HepG2 (cell line): ENCODE results near the gene PDE9A. TPM values are rescaled to one million over a fixed set of nuclear protein-coding genes. Genes with fewer than 3 reads are reported as not detected.

Experiments
- CREM ChIP-seq, 2 experiments: sonication (generic) in 1 of 2; formaldehyde crosslinking in 1 of 2; IDR thresholded peaks; 2 replicates each; pipeline versions ENCODE4 v1.4.0 to v1.6.1; 2016 to 2020; ENCODE audit warnings: antibody characterized with exemption in 1 of 2, mild to moderate bottlenecking in 1 of 2, missing genetic modification reagents in 1 of 2
- DR1 ChIP-seq: sonication (generic); formaldehyde crosslinking; IDR thresholded peaks from 2 replicates; pipeline ENCODE4 v1.8.0; 2021; ENCODE audit warnings: mild to moderate bottlenecking, missing genetic modification reagents, inconsistent platforms
- GPN1 ChIP-seq: sonication (generic); formaldehyde crosslinking; IDR thresholded peaks from 2 replicates; pipeline ENCODE4 v1.5.1; 2020; ENCODE audit warnings: missing genetic modification reagents, borderline replicate concordance
- HNF1A ChIP-seq, 2 experiments: sonication (generic) in 1 of 2; formaldehyde crosslinking in 1 of 2; IDR thresholded peaks; 2 replicates each; pipeline versions ENCODE4 v1.4.0 to v1.6.1; 2016 to 2020; ENCODE audit warnings: borderline replicate concordance in 1 of 2, low read depth in 1 of 2, mild to moderate bottlenecking in 1 of 2, missing genetic modification reagents in 1 of 2
- KLF6 ChIP-seq: IDR thresholded peaks from 2 replicates; pipeline ENCODE4 v1.8.0; 2016; ENCODE audit warnings: missing biosample characterization, missing genetic modification reagents
- MATR3 ChIP-seq: sonication (generic); formaldehyde crosslinking; IDR thresholded peaks from 2 replicates; pipeline ENCODE4 v1.4.0; 2020; ENCODE audit warnings: missing genetic modification reagents
- MEIS1 ChIP-seq: sonication (generic); formaldehyde crosslinking; IDR thresholded peaks from 2 replicates; pipeline ENCODE4 v1.9.0; 2021; ENCODE audit warnings: mild to moderate bottlenecking, missing genetic modification reagents, moderate library complexity, borderline replicate concordance
- PRMT3 ChIP-seq: sonication (generic); formaldehyde crosslinking; IDR thresholded peaks from 2 replicates; pipeline ENCODE4 v1.8.1; 2022; ENCODE audit warnings: low read depth, mild to moderate bottlenecking, moderate library complexity, missing genetic modification reagents, borderline replicate concordance
- SETDB1 ChIP-seq: sonication (generic); formaldehyde crosslinking; IDR thresholded peaks from 2 replicates; pipeline ENCODE4 v1.5.1; 2020; ENCODE audit warnings: missing genetic modification reagents, mild to moderate bottlenecking, borderline replicate concordance
- SIN3B ChIP-seq: fragments of 150-350 bp; IDR thresholded peaks from 2 replicates; pipeline ENCODE4 v1.6.1; 2014; ENCODE audit warnings: low read length
- SOX6 ChIP-seq, 2 experiments: fragments of 450-650 bp in 1 of 2; sonication (generic) in 1 of 2; formaldehyde crosslinking in 1 of 2; IDR thresholded peaks; 2 replicates each; pipeline versions ENCODE4 v1.4.0 to v1.6.1; 2017 to 2020; ENCODE audit warnings: antibody characterized with exemption in 1 of 2, mild to moderate bottlenecking in 1 of 2, missing genetic modification reagents in 1 of 2
- TERF1 ChIP-seq: sonication (generic); formaldehyde crosslinking; IDR thresholded peaks from 2 replicates; pipeline ENCODE4 v1.8.0; 2022; ENCODE audit warnings: mild to moderate bottlenecking, missing genetic modification reagents, moderate library complexity
- TFDP2 ChIP-seq: sonication (generic); formaldehyde crosslinking; IDR thresholded peaks from 2 replicates; pipeline ENCODE4 v1.4.0; 2020; ENCODE audit warnings: missing genetic modification reagents
- TP53 ChIP-seq: sonication (generic); formaldehyde crosslinking; conservative IDR thresholded peaks from 2 replicates; pipeline ENCODE4 v1.4.0; 2020; ENCODE audit warnings: missing genetic modification reagents
- ZBTB43 ChIP-seq: sonication (generic); formaldehyde crosslinking; conservative IDR thresholded peaks from 2 replicates; pipeline ENCODE4 v1.4.0; 2020; ENCODE audit warnings: missing genetic modification reagents
- ZC3H4 ChIP-seq: sonication (generic); formaldehyde crosslinking; IDR thresholded peaks from 2 replicates; pipeline ENCODE4 v1.4.0; 2020; ENCODE audit warnings: missing genetic modification reagents, borderline replicate concordance
- ZNF337 ChIP-seq: sonication (generic); formaldehyde crosslinking; IDR thresholded peaks from 2 replicates; pipeline ENCODE4 v1.5.1; 2020; ENCODE audit warnings: missing genetic modification reagents, low read depth, mild to moderate bottlenecking, borderline replicate concordance
- ZNF572 ChIP-seq: sonication (generic); formaldehyde crosslinking; IDR thresholded peaks from 2 replicates; pipeline ENCODE4 v1.5.1; 2020; ENCODE audit warnings: mild to moderate bottlenecking, missing genetic modification reagents
- ZNF580 ChIP-seq: IDR thresholded peaks from 2 replicates; pipeline ENCODE4 v1.6.1; 2016; ENCODE audit warnings: low read depth, borderline replicate concordance
- ZNF766 ChIP-seq: sonication (generic); formaldehyde crosslinking; IDR thresholded peaks from 2 replicates; pipeline ENCODE4 v1.5.0; 2020; ENCODE audit warnings: missing genetic modification reagents, borderline replicate concordance
- polyA plus RNA-seq, 8 experiments: library from polyadenylated mRNA; depleted of rRNA in 3 of 8; stranded (reverse) in 7 of 8; unstranded in 1 of 8; fragments of >200 nt; fragmentation: Illumina TruSeq in 4 of 8; extraction: Trizol in 4 of 8; gene quantifications; 2 replicates each; pipeline versions ENCODE4 v1.2.1 to v1.2.3, GENCODE V29; 2011 to 2016; ENCODE audit warnings: low read depth in 4 of 8, missing spikeins in 1 of 8, mixed read lengths in 1 of 8; ENCODE audit not compliant: insufficient read depth in 1 of 8
- total RNA-seq, 5 experiments: library from RNA; depleted of rRNA; stranded (reverse); fragments of >200 nt; fragmentation: Illumina TruSeq; extraction: Trizol; gene quantifications; 2 replicates each; pipeline ENCODE4 v1.2.3, GENCODE V29; 2016; ENCODE audit warnings: low read depth in 1 of 5

PDE9A gene
- total and polyA plus RNA-seq, 2 of the 13 experiments (the other 11 are each of a cell fraction or from before 2014, with no cell fraction given) = 4.6 to 19.7 TPM

GRCh38 chr21:42737951-42738590 lies 84.7 kb downstream of the PDE9A start (continued):
- TF ChIP-seq TFDP2 (CRISPR knock-in tag) (peak; percentile 64; the same call in 1 of the 2 replicates), ZNF580 (CRISPR knock-in tag) (no peak), ZC3H4 (CRISPR knock-in tag) (no peak), ZBTB43 (peak; percentile 92), ZNF766 (no peak), MEIS1 (CRISPR knock-in tag) (no peak), SETDB1 (CRISPR knock-in tag) (no peak), KLF6 (CRISPR knock-in tag) (0 out of 2 replicates have a peak, but pooled peaks have one; percentile 45), PRMT3 (CRISPR knock-in tag) (no peak), HNF1A (IDR thresholded peaks at IDR 0.05; ENCODE audit: low read depth) (peak; percentile 33; the same call in 1 of the 2 replicates), HNF1A (CRISPR knock-in tag; IDR thresholded peaks at IDR 0.05; ENCODE audit: borderline replicate concordance) (peak; percentile 82; the same call in 1 of the 2 replicates), MATR3 (CRISPR knock-in tag) (no peak), TERF1 (no peak), ZNF572 (CRISPR knock-in tag) (no peak), TP53 (CRISPR knock-in tag) (no peak), SIN3B (no peak), GPN1 (CRISPR knock-in tag) (no peak), ZNF337 (CRISPR knock-in tag) (no peak), DR1 (CRISPR knock-in tag) (no peak), CREM (IDR thresholded peaks at IDR 0.05) (peak; percentile 50; the same call in 1 of the 2 replicates), CREM (CRISPR knock-in tag; IDR thresholded peaks at IDR 0.05) (no peak), SOX6 (IDR thresholded peaks at IDR 0.05) (no peak), SOX6 (CRISPR knock-in tag; IDR thresholded peaks at IDR 0.05) (peak; percentile 83)
